UCSD-AML1 (cell line): Measurements from ENCODE around the gene ST6GALNAC3.
"Not testable (repeated sequence)": the region's sequence is repeated elsewhere in the genome, so short reads cannot be mapped to it uniquely, and the experiment has no call there.

Source experiments
- DNase-seq: peaks from one replicate; lab custom pipeline; 2025; ENCODE audit not compliant: unreplicated experiment; lab: John Stamatoyannopoulos, UW

The ST6GALNAC3 gene

GRCh38 chr1:76105372-76105771 is 30.8 kb downstream of the ST6GALNAC3 start:
- peak; percentile 9 for DNase-seq

- no peak for DNase-seq
These were observed 31.7 kb downstream of the ST6GALNAC3 start for GRCh38 chr1:76106251-76106650.

- no peak for DNase-seq
These were observed 32.2 kb downstream of the ST6GALNAC3 start for GRCh38 chr1:76106719-76107235.

- no peak for DNase-seq
These were observed 34.9 kb downstream of the ST6GALNAC3 start for GRCh38 chr1:76109404-76109803.

GRCh38 chr1:76109901-76110560 is 35.5 kb downstream of the ST6GALNAC3 start:
- no peak for DNase-seq

- DNase-seq: no peak
These were observed 36.1 kb downstream of the ST6GALNAC3 start for GRCh38 chr1:76110666-76111065.

GRCh38 chr1:76112321-76112720 is 37.8 kb downstream of the ST6GALNAC3 start:
- DNase-seq: not testable (repeated sequence)

- no peak for DNase-seq
These were observed 38.9 kb downstream of the ST6GALNAC3 start for GRCh38 chr1:76113446-76113845.

GRCh38 chr1:76115171-76115570 is 40.6 kb downstream of the ST6GALNAC3 start:
- DNase-seq: no peak

GRCh38 chr1:76121850-76122249 is 47.3 kb downstream of the ST6GALNAC3 start:
- DNase-seq: no peak

- DNase-seq: no peak
These were observed 47.7 kb downstream of the ST6GALNAC3 start for GRCh38 chr1:76122271-76122670.

GRCh38 chr1:76123411-76124064 is 49.0 kb downstream of the ST6GALNAC3 start:
- not testable (repeated sequence) for DNase-seq

GRCh38 chr1:76124196-76124595 is 49.6 kb downstream of the ST6GALNAC3 start:
- DNase-seq: no peak

GRCh38 chr1:76125473-76126219 is 51.1 kb downstream of the ST6GALNAC3 start:
- DNase-seq: no peak

GRCh38 chr1:76128096-76128495 is 53.5 kb downstream of the ST6GALNAC3 start:
- DNase-seq: no peak

GRCh38 chr1:76129731-76130130 is 55.2 kb downstream of the ST6GALNAC3 start:
- no peak for DNase-seq

GRCh38 chr1:76130992-76131391 is 56.4 kb downstream of the ST6GALNAC3 start:
- DNase-seq: no peak

- no peak for DNase-seq
These were observed 59.4 kb downstream of the ST6GALNAC3 start for GRCh38 chr1:76133977-76134376.

GRCh38 chr1:76135835-76136234 is 61.3 kb downstream of the ST6GALNAC3 start:
- DNase-seq: no peak

GRCh38 chr1:76136894-76137293 is 62.3 kb downstream of the ST6GALNAC3 start:
- no peak for DNase-seq

GRCh38 chr1:76137746-76138145 is 63.2 kb downstream of the ST6GALNAC3 start:
- no peak for DNase-seq

GRCh38 chr1:76138217-76138616 is 63.7 kb downstream of the ST6GALNAC3 start:
- no peak for DNase-seq
